Endothelial cell of umbilical vein (primary cell): Measurements from ENCODE around the gene ABCB4. TPM values are rescaled to one million over a fixed set of nuclear protein-coding genes. Genes with fewer than 3 reads are reported as not detected.

ENCODE experiments used
- BruUV-seq: library from RNA; stranded (reverse); fragments of 400-500 nt; replicated peaks from 2 replicates; lab custom pipeline; 2021; lab: Mats Ljungman, UMichigan
- CTCF ChIA-PET: fragments of 300-600, 350-600 bp; sonication (Branson Sonifier 250); formaldehyde crosslinking; loops from one replicate; lab custom pipeline; 2021; ENCODE audit warnings: antibody characterized with exemption, inconsistent platforms; lab: Charles Lee
- POLR2A ChIA-PET: fragments of 300-600, 350-600 bp; sonication (Branson Sonifier 250); formaldehyde crosslinking; loops from one replicate; lab custom pipeline; 2021; ENCODE audit warnings: antibody characterized with exemption, inconsistent platforms; lab: Charles Lee
- DNase-seq: peaks from one replicate; pipeline ENCODE4 v3.0.0-alpha.2; 2011; ENCODE audit warnings: low read depth, low spot score
- FAIRE-seq: peaks from 2 replicates; lab custom pipeline; 2011; peaks lifted over from hg19 to GRCh38; lab: Jason Lieb, UNC
- H2AFZ ChIP-seq: 2 replicates; pipeline ENCODE4 v1.6.0; 2012; ENCODE audit warnings: low read depth, low read length, control low read depth, inconsistent platforms
- H3K27ac ChIP-seq: 2 replicates; pipeline ENCODE4 v1.5.1; 2011; ENCODE audit warnings: low read depth, mild to moderate bottlenecking, control low read depth, low read length, moderate library complexity; ENCODE audit not compliant: insufficient read depth
- H3K27me3 ChIP-seq, 2 experiments: 2 replicates each; pipeline versions ENCODE4 v1.6.0 to v1.6.1; 2011; ENCODE audit warnings: low read length in 2 of 2, mixed read lengths in 1 of 2; ENCODE audit not compliant: control insufficient read depth in 2 of 2, insufficient read depth in 2 of 2
- H3K36me3 ChIP-seq, 2 experiments: 2 replicates in 1 of 2; 3 replicates in 1 of 2; pipeline ENCODE4 v1.5.1; 2011; ENCODE audit warnings: low read length in 2 of 2, mild to moderate bottlenecking in 1 of 2, moderate library complexity in 1 of 2; ENCODE audit not compliant: control insufficient read depth in 2 of 2, insufficient read depth in 2 of 2; ENCODE audit errors: extremely low read depth in 1 of 2
- H3K4me1 ChIP-seq: 3 replicates; pipeline ENCODE4 v1.5.1; 2011; ENCODE audit warnings: mild to moderate bottlenecking, low read length; ENCODE audit not compliant: control insufficient read depth, insufficient read depth; ENCODE audit errors: extremely low read depth
- H3K4me2 ChIP-seq: 2 replicates; pipeline ENCODE4 v1.6.1; 2011; ENCODE audit warnings: low read length, control low read depth, mixed read lengths; ENCODE audit not compliant: insufficient read depth
- H3K4me3 ChIP-seq, 3 experiments: fragments of 200-600 bp in 1 of 3; sonication (generic), shearing (Covaris generic) in 1 of 3; replicated peaks in 1 of 3; 2 replicates each; pipeline ENCODE4 v1.5.1; 2011 to 2016; ENCODE audit warnings: control low read depth in 3 of 3, low read length in 3 of 3, mild to moderate bottlenecking in 2 of 3, inconsistent platforms in 1 of 3, low read depth in 1 of 3, moderate library complexity in 1 of 3; ENCODE audit not compliant: insufficient read depth in 1 of 3
- H3K79me2 ChIP-seq: 2 replicates; pipeline ENCODE4 v1.6.0; 2012; ENCODE audit warnings: low read length, inconsistent platforms; ENCODE audit not compliant: control insufficient read depth, insufficient read depth
- H3K9ac ChIP-seq: replicated peaks from 2 replicates; pipeline ENCODE3; 2011; ENCODE audit warnings: low read length, control low read depth; ENCODE audit not compliant: insufficient read depth; ENCODE audit errors: extremely low read depth
- H3K9me1 ChIP-seq: replicated peaks from 3 replicates; pipeline ENCODE4 v1.6.0; 2011; ENCODE audit warnings: mild to moderate bottlenecking, low read length; ENCODE audit not compliant: control insufficient read depth, insufficient read depth; ENCODE audit errors: extremely low read depth
- H3K9me3 ChIP-seq: replicated peaks from 2 replicates; pipeline ENCODE4 v1.5.1; 2012; ENCODE audit warnings: low read length, inconsistent platforms; ENCODE audit not compliant: control insufficient read depth, insufficient read depth
- H4K20me1 ChIP-seq: replicated peaks from 2 replicates; pipeline ENCODE3; 2011; ENCODE audit warnings: mild to moderate bottlenecking, low read length; ENCODE audit not compliant: control insufficient read depth, insufficient read depth; ENCODE audit errors: extremely low read depth
- EZH2 ChIP-seq: IDR thresholded peaks from 2 replicates; pipeline ENCODE4 v1.6.1; 2012; ENCODE audit warnings: borderline replicate concordance, low read depth, mild to moderate bottlenecking, moderate library complexity, low read length, inconsistent platforms; ENCODE audit not compliant: severe bottlenecking
- FOS ChIP-seq: IDR thresholded peaks from 2 replicates; pipeline ENCODE4 v1.6.1; 2011; ENCODE audit warnings: mild to moderate bottlenecking, low read length, moderate library complexity, borderline replicate concordance; ENCODE audit not compliant: insufficient read depth
- GATA2 ChIP-seq: IDR thresholded peaks from 2 replicates; pipeline ENCODE4 v1.7.0; 2011; ENCODE audit warnings: low read depth, mild to moderate bottlenecking, moderate library complexity, mixed read lengths, low read length; ENCODE audit not compliant: insufficient read length, insufficient read depth
- JUN ChIP-seq: IDR thresholded peaks from 2 replicates; pipeline ENCODE4 v1.6.1; 2011; ENCODE audit warnings: borderline replicate concordance, low read depth; ENCODE audit not compliant: insufficient read length, insufficient read depth
- MAX ChIP-seq: IDR thresholded peaks from 2 replicates; pipeline ENCODE4 v1.6.1; 2011; ENCODE audit not compliant: insufficient read depth, insufficient read length
- MYC ChIP-seq: IDR thresholded peaks from one replicate; pipeline ENCODE4 v1.6.1; 2011; ENCODE audit warnings: mild to moderate bottlenecking, low read depth, low read length
- dilution Hi-C: fragments of 300-500 bp; cut with MboI; formaldehyde crosslinking; loops from one replicate; pipeline ENCODE4 v1.15.0; 2019; ENCODE audit warnings: low sequenced_read_pairs; ENCODE audit not compliant: extremely low pct_ligation_motif_present
- intact Hi-C: fragments of 100-400 bp; cut with micrococcal nuclease; formaldehyde crosslinking; loops from one replicate; pipeline ENCODE4 v1.10.0; 2022
- polyA plus RNA-seq, 4 experiments: library from polyadenylated mRNA; depleted of rRNA in 3 of 4; stranded (reverse) in 3 of 4; unstranded in 1 of 4; fragments of >200 nt; gene quantifications; 2 replicates each; pipeline versions ENCODE4 v1.2.1 to v1.2.3, GENCODE V29; 2011 to 2012; ENCODE audit warnings: missing spikeins in 1 of 4
- total RNA-seq: library from RNA; stranded (reverse); gene quantifications from 2 replicates; pipeline ENCODE4 v1.2.3, GENCODE V29; 2021
- TF ChIP-seq, protein P1 (sequence below), 2 donors: IDR thresholded peaks; 1 replicate in 1 of 2; 2 replicates in 1 of 2; pipeline ENCODE4 v1.5.1; 2011; ENCODE audit warnings: low read length in 2 of 2, mild to moderate bottlenecking in 2 of 2, moderate library complexity in 2 of 2, control low read depth in 1 of 2, inconsistent platforms in 1 of 2, low read depth in 1 of 2; ENCODE audit not compliant: insufficient read depth in 1 of 2; ENCODE audit errors: extremely low read depth in 1 of 2

Gene ABCB4
- total and polyA plus RNA-seq, 2 donors (not counting 3 experiments of a cell fraction or from before 2014, with no cell fraction given): 0.11 to 0.15 TPM

DNA sequence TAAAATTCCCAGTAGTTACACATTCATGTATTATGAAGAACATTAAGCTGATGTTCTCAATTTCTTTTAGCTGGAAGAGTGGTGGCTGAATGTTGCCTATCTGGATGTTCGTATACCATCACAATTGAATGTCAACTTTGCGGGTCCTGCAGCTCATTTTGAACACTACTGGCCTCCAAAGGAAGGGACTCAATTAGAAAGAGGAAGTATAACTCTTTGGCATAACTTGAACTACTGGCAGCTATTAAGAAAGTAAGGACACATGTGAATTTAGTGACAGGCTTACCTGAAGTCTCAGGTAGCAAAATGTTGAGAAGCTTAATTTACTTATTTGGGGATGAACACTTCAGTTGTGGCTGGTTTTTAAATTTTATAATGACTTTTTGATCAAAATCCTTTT, 114.2 kb downstream of the ABCB4 start:
- ChIA-PET CTCF (interaction anchor here (1.0 kb wide), 3 partner anchors 10 to 42 kb away, joined by 3 to 5 read pairs (median 3); no protein-coding TSS in a partner anchor), POLR2A (no interaction called here)
- Histone ChIP-seq H2AFZ (no peak overlapping the region), H3K4me3 (no peak overlapping the region), H3K4me1 (no peaks in the 10 kb centered on the region), H4K20me1 (no peaks in the 10 kb centered on the region), H3K9ac (no peak overlapping the region), H3K79me2 (no peaks in the 10 kb centered on the region), H3K9me3 (no peaks in the 10 kb centered on the region), H3K4me2 (no peak overlapping the region), H3K9me1 (no peaks in the 10 kb centered on the region), H3K27ac (no peak overlapping the region), H3K27me3 (no peaks in the 10 kb centered on the region), H3K36me3 (no peaks in the 10 kb centered on the region)
- FAIRE-seq (no peak), DNase-seq (no peak)
- intact Hi-C loops (no loop called here), dilution Hi-C loops (no loop called here)
- BruUV-seq: no TSS peak
- no peak for TF ChIP-seq MYC
- no peak for TF ChIP-seq MAX

GRCh38 chr7:87359366-87359765, 116.1 kb downstream of the ABCB4 start:
- dilution Hi-C loops (no loop called here), intact Hi-C loops (no loop called here)
- BruUV-seq: no TSS peak
- Histone ChIP-seq H3K9ac (no peak overlapping the region), H3K4me2 (no peak overlapping the region), H3K4me3 (no peak overlapping the region), H3K79me2 (no peaks in the 10 kb centered on the region), H3K36me3 (no peaks in the 10 kb centered on the region), H3K9me3 (no peaks in the 10 kb centered on the region), H3K4me1 (no peaks in the 10 kb centered on the region), H4K20me1 (no peaks in the 10 kb centered on the region), H3K27ac (no peak overlapping the region), H2AFZ (no peak overlapping the region), H3K27me3 (no peaks in the 10 kb centered on the region), H3K9me1 (no peaks in the 10 kb centered on the region)
- FAIRE-seq: no peak
- no peak for TF ChIP-seq EZH2
- no peak for TF ChIP-seq MYC
- no peak for TF ChIP-seq FOS
- TF ChIP-seq GATA2: no peak
- TF ChIP-seq, protein P1, sequence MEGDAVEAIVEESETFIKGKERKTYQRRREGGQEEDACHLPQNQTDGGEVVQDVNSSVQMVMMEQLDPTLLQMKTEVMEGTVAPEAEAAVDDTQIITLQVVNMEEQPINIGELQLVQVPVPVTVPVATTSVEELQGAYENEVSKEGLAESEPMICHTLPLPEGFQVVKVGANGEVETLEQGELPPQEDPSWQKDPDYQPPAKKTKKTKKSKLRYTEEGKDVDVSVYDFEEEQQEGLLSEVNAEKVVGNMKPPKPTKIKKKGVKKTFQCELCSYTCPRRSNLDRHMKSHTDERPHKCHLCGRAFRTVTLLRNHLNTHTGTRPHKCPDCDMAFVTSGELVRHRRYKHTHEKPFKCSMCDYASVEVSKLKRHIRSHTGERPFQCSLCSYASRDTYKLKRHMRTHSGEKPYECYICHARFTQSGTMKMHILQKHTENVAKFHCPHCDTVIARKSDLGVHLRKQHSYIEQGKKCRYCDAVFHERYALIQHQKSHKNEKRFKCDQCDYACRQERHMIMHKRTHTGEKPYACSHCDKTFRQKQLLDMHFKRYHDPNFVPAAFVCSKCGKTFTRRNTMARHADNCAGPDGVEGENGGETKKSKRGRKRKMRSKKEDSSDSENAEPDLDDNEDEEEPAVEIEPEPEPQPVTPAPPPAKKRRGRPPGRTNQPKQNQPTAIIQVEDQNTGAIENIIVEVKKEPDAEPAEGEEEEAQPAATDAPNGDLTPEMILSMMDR (IDR thresholded peaks at IDR 0.05; ENCODE audit: extremely low read depth in 1 of 2, insufficient read depth in 1 of 2, low read depth in 1 of 2, low read length in 2 of 2): no peak
- TF ChIP-seq JUN: no peak
- ChIA-PET POLR2A (no interaction called here), CTCF (no interaction called here)
- no peak for DNase-seq
